HepG2 (cell line): ENCODE results near the gene STX5. TPM values are rescaled to one million over a fixed set of nuclear protein-coding genes. Genes with fewer than 3 reads are reported as not detected.

Experiments
- CEBPB ChIP-seq: IDR thresholded peaks from 2 replicates; pipeline ENCODE4 v1.6.1; 2011; ENCODE audit warnings: low read depth, low read length, improper control_type of control experiment, borderline replicate concordance
- CEBPG ChIP-seq: IDR thresholded peaks from 2 replicates; pipeline ENCODE4 v1.6.1; 2016
- DDIT3 ChIP-seq: sonication (generic); formaldehyde crosslinking; IDR thresholded peaks from 2 replicates; pipeline ENCODE4 v1.4.0; 2020; ENCODE audit warnings: mild to moderate bottlenecking, missing genetic modification reagents
- FOXA3 ChIP-seq: IDR thresholded peaks from 2 replicates; pipeline ENCODE4 v1.6.1; 2016; ENCODE audit warnings: missing genetic modification reagents, missing compliant biosample characterization
- HDAC1 ChIP-seq: sonication (generic); formaldehyde crosslinking; IDR thresholded peaks from 2 replicates; pipeline ENCODE4 v1.5.1; 2020; ENCODE audit warnings: mild to moderate bottlenecking, missing genetic modification reagents
- HDAC2 ChIP-seq: sonication (generic); formaldehyde crosslinking; IDR thresholded peaks from 2 replicates; pipeline ENCODE4 v1.4.0; 2020; ENCODE audit warnings: missing genetic modification reagents
- IKZF1 ChIP-seq: fragments of 450-650 bp; IDR thresholded peaks from 2 replicates; pipeline ENCODE4 v1.7.1; 2016
- MED1 ChIP-seq: sonication (generic); formaldehyde crosslinking; IDR thresholded peaks from 2 replicates; pipeline ENCODE4 v1.4.0; 2020; ENCODE audit warnings: missing genetic modification reagents
- MIXL1 ChIP-seq: IDR thresholded peaks from 2 replicates; pipeline ENCODE4 v1.6.1; 2016
- MYNN ChIP-seq: sonication (generic); formaldehyde crosslinking; IDR thresholded peaks from 2 replicates; pipeline ENCODE4 v1.4.0; 2020; ENCODE audit warnings: mild to moderate bottlenecking, low read depth, missing genetic modification reagents
- RXRB ChIP-seq: IDR thresholded peaks from 2 replicates; pipeline ENCODE4 v1.6.1; 2016; ENCODE audit warnings: borderline replicate concordance, missing genetic modification reagents, missing compliant biosample characterization
- ZNF350 ChIP-seq: sonication (generic); formaldehyde crosslinking; IDR thresholded peaks from 2 replicates; pipeline ENCODE4 v1.4.0; 2020; ENCODE audit warnings: mild to moderate bottlenecking, low read depth, missing genetic modification reagents, borderline replicate concordance
- ZNF362 ChIP-seq: sonication (generic); formaldehyde crosslinking; IDR thresholded peaks from 2 replicates; pipeline ENCODE4 v1.4.0; 2020; ENCODE audit warnings: missing genetic modification reagents, mild to moderate bottlenecking, borderline replicate concordance
- ZNF724P ChIP-seq: sonication (generic); formaldehyde crosslinking; IDR thresholded peaks from 2 replicates; pipeline ENCODE4 v1.8.0; 2022; ENCODE audit warnings: missing genetic modification reagents, borderline replicate concordance
- polyA plus RNA-seq, 8 experiments: library from polyadenylated mRNA; depleted of rRNA in 3 of 8; stranded (reverse) in 7 of 8; unstranded in 1 of 8; fragments of >200 nt; fragmentation: Illumina TruSeq in 4 of 8; extraction: Trizol in 4 of 8; gene quantifications; 2 replicates each; pipeline versions ENCODE4 v1.2.1 to v1.2.3, GENCODE V29; 2011 to 2016; ENCODE audit warnings: low read depth in 4 of 8, missing spikeins in 1 of 8, mixed read lengths in 1 of 8; ENCODE audit not compliant: insufficient read depth in 1 of 8
- total RNA-seq, 5 experiments: library from RNA; depleted of rRNA; stranded (reverse); fragments of >200 nt; fragmentation: Illumina TruSeq; extraction: Trizol; gene quantifications; 2 replicates each; pipeline ENCODE4 v1.2.3, GENCODE V29; 2016; ENCODE audit warnings: low read depth in 1 of 5
- TF ChIP-seq, protein P1 (sequence below): sonication (generic); formaldehyde crosslinking; IDR thresholded peaks from 2 replicates; pipeline ENCODE4 v1.4.0; 2020; ENCODE audit warnings: missing genetic modification reagents
- TF ChIP-seq, protein P2 (sequence below): sonication (generic); formaldehyde crosslinking; IDR thresholded peaks from 2 replicates; pipeline ENCODE4 v1.5.0; 2020; ENCODE audit warnings: missing genetic modification reagents
- TF ChIP-seq, protein P3 (sequence below): sonication (generic); formaldehyde crosslinking; conservative IDR thresholded peaks from 2 replicates; pipeline ENCODE4 v1.4.0; 2020; ENCODE audit warnings: mild to moderate bottlenecking, missing genetic modification reagents, moderate library complexity
- TF ChIP-seq, protein P4 (sequence below): sonication (generic); formaldehyde crosslinking; conservative IDR thresholded peaks from 2 replicates; pipeline ENCODE4 v1.4.0; 2020; ENCODE audit warnings: missing genetic modification reagents

The STX5 gene
- total and polyA plus RNA-seq, 2 of the 13 experiments (the other 11 are each of a cell fraction or from before 2014, with no cell fraction given), result 26.9 to 30.0 TPM

- TF ChIP-seq HDAC1 (no peak), MIXL1 (CRISPR knock-in tag) (0 out of 2 replicates have a peak, but pooled peaks have one; percentile 27), IKZF1 (no peak), RXRB (0 out of 2 replicates have a peak, but pooled peaks have one; percentile 11), DDIT3 (no peak), CEBPB (peak; percentile 57; the same call in 1 of the 2 replicates), ZNF724P (CRISPR knock-in tag) (no peak), ZNF362 (CRISPR knock-in tag) (peak; percentile 72; the same call in 1 of the 2 replicates), FOXA3 (CRISPR knock-in tag) (peak; percentile 21; the same call in 1 of the 2 replicates), ZNF350 (CRISPR knock-in tag) (no peak), MYNN (CRISPR knock-in tag) (no peak), MED1 (0 out of 2 replicates have a peak, but pooled peaks have one; percentile 32), HDAC2 (0 out of 2 replicates have a peak, but pooled peaks have one; percentile 9), CEBPG (CRISPR knock-in tag) (peak; percentile 38; the same call in 1 of the 2 replicates)
- TF ChIP-seq, protein P1, sequence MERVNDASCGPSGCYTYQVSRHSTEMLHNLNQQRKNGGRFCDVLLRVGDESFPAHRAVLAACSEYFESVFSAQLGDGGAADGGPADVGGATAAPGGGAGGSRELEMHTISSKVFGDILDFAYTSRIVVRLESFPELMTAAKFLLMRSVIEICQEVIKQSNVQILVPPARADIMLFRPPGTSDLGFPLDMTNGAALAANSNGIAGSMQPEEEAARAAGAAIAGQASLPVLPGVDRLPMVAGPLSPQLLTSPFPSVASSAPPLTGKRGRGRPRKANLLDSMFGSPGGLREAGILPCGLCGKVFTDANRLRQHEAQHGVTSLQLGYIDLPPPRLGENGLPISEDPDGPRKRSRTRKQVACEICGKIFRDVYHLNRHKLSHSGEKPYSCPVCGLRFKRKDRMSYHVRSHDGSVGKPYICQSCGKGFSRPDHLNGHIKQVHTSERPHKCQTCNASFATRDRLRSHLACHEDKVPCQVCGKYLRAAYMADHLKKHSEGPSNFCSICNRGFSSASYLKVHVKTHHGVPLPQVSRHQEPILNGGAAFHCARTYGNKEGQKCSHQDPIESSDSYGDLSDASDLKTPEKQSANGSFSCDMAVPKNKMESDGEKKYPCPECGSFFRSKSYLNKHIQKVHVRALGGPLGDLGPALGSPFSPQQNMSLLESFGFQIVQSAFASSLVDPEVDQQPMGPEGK, result peak; percentile 50; the same call in 1 of the 2 replicates
- TF ChIP-seq, protein P2, sequence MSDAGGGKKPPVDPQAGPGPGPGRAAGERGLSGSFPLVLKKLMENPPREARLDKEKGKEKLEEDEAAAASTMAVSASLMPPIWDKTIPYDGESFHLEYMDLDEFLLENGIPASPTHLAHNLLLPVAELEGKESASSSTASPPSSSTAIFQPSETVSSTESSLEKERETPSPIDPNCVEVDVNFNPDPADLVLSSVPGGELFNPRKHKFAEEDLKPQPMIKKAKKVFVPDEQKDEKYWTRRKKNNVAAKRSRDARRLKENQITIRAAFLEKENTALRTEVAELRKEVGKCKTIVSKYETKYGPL (CRISPR knock-in tag), result no peak
- TF ChIP-seq, protein P3, sequence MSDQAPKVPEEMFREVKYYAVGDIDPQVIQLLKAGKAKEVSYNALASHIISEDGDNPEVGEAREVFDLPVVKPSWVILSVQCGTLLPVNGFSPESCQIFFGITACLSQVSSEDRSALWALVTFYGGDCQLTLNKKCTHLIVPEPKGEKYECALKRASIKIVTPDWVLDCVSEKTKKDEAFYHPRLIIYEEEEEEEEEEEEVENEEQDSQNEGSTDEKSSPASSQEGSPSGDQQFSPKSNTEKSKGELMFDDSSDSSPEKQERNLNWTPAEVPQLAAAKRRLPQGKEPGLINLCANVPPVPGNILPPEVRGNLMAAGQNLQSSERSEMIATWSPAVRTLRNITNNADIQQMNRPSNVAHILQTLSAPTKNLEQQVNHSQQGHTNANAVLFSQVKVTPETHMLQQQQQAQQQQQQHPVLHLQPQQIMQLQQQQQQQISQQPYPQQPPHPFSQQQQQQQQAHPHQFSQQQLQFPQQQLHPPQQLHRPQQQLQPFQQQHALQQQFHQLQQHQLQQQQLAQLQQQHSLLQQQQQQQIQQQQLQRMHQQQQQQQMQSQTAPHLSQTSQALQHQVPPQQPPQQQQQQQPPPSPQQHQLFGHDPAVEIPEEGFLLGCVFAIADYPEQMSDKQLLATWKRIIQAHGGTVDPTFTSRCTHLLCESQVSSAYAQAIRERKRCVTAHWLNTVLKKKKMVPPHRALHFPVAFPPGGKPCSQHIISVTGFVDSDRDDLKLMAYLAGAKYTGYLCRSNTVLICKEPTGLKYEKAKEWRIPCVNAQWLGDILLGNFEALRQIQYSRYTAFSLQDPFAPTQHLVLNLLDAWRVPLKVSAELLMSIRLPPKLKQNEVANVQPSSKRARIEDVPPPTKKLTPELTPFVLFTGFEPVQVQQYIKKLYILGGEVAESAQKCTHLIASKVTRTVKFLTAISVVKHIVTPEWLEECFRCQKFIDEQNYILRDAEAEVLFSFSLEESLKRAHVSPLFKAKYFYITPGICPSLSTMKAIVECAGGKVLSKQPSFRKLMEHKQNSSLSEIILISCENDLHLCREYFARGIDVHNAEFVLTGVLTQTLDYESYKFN (CRISPR knock-in tag), result peak; percentile 42; the same call in 1 of the 2 replicates
- TF ChIP-seq, protein P4, sequence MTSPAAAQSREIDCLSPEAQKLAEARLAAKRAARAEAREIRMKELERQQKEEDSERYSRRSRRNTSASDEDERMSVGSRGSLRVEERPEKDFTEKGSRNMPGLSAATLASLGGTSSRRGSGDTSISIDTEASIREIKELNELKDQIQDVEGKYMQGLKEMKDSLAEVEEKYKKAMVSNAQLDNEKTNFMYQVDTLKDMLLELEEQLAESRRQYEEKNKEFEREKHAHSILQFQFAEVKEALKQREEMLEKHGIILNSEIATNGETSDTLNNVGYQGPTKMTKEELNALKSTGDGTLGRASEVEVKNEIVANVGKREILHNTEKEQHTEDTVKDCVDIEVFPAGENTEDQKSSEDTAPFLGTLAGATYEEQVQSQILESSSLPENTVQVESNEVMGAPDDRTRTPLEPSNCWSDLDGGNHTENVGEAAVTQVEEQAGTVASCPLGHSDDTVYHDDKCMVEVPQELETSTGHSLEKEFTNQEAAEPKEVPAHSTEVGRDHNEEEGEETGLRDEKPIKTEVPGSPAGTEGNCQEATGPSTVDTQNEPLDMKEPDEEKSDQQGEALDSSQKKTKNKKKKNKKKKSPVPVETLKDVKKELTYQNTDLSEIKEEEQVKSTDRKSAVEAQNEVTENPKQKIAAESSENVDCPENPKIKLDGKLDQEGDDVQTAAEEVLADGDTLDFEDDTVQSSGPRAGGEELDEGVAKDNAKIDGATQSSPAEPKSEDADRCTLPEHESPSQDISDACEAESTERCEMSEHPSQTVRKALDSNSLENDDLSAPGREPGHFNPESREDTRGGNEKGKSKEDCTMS, result no peak
Measured at GRCh38 chr11:62860835-62861563, 29.1 kb upstream of the STX5 start (continued).
